ENCODE measurements around the gene CYP2E1. TPM values are rescaled to one million over a fixed set of nuclear protein-coding genes. Genes with fewer than 3 reads are reported as not detected.

The CYP2E1 gene
- total RNA-seq (1 to 10 TPM in 4 of 5 experiments, under 1 TPM in 1; 0.19 to 2.2 (median 1.7) TPM), polyA plus RNA-seq (not detected), total RNA-seq (0.67 reads per million)

DNA sequence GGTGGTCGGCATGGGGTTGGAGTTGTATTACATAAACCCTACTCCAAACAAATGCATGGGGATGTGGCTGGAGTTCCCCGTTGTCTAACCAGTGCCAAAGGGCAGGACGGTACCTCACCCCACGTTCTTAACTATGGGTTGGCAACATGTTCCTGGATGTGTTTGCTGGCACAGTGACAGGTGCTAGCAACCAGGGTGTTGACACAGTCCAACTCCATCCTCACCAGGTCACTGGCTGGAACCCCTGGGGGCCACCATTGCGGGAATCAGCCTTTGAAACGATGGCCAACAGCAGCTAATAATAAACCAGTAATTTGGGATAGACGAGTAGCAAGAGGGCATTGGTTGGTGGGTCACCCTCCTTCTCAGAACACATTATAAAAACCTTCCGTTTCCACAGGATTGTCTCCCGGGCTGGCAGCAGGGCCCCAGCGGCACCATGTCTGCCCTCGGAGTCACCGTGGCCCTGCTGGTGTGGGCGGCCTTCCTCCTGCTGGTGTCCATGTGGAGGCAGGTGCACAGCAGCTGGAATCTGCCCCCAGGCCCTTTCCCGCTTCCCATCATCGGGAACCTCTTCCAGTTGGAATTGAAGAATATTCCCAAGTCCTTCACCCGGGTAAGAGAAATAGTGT, at the start of gene CYP2E1:
CYP2E1 (plus strand) TSS at position 407 of the 632 bp plus-strand sequence; CDS start at position 440, 33 bp downstream.
- no peak within 1 kb of the TSS for H3K4me3 ChIP-seq (ENCODE audit: low read length)
- peaks cover 0 to 10% of the 10 kb centered on the region in 2 donors for H3K27me3 ChIP-seq (ENCODE audit: control insufficient read depth in 2 of 2, insufficient read depth in 2 of 2, low read length in 2 of 2)
- intact Hi-C loops (cut with micrococcal nuclease), result no loop called here
- Mint-ChIP-seq H3K4me3 (peak within 1 kb of the TSS in 4 of 10 donors; percentile 14 to 77 (median 72)), H3K4me1 (peaks cover 8 to 25% (median 18%) of the 10 kb centered on the region in 7 donors), H3K27ac (no peak within 1 kb of the TSS), H3K36me3 (peaks cover 0 to 6% (median 4%) of the 10 kb centered on the region in 5 donors), H3K9me3 (peaks cover 1 to 21% (median 13%) of the 10 kb centered on the region in 11 donors), H3K27me3 (peaks cover 40 to 67% (median 58%) of the 10 kb centered on the region in 5 donors)
- peaks cover 0 to 11% (median 0%) of the 10 kb centered on the region in 3 experiments for H3K9me3 ChIP-seq (ENCODE audit: control insufficient read depth in 2 of 3, low read length in 3 of 3)
- no peak within 1 kb of the TSS for H3K27ac ChIP-seq (ENCODE audit: low read depth, low read length)
- no peak for ATAC-seq
- no peak for DNase-seq
- ChIA-PET POLR2A (no interaction called here), CTCF (no interaction called here)
- H3K36me3 ChIP-seq (ENCODE audit: control insufficient read depth in 2 of 3, insufficient read depth in 3 of 3, low read length in 3 of 3), result no peaks in the 10 kb centered on the region
- H3K4me1 ChIP-seq (ENCODE audit: control insufficient read depth in 2 of 2, insufficient read depth in 2 of 2, low read length in 2 of 2), result peaks cover 14 to 15% of the 10 kb centered on the region in 2 donors

DNA sequence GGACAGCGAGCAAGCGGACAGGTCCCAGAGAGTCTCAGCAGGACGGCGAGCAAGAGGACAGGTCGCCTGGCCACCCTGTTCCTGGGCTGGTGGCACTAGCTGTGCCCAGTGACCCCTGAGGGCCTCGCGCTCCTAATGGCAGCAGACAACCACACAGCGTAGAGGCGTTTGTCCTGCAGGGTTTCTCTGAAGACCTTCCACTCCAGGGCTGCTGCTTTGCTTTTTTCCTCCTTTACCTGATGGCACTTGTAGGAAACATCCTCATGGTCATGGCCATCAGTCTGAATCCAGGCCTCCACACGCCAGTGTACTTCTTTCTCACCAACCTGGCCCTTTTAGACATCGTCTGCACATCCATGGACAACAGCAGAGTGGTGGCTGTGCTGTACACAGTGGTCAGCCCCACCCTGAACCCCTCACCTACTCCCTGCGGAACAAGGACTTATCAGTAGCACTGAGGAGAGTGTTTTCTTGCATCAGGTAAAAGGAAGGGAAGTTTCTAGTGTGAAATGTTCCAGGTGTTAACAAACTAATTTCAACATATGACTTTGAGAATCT, 46.0 kb upstream of the CYP2E1 start:
- Mint-ChIP-seq H3K27me3 (peaks cover 0 to 24% (median 0%) of the 10 kb centered on the region in 5 donors), H3K9me3 (peaks cover 0 to 39% (median 28%) of the 10 kb centered on the region in 11 donors), H3K4me3 (no peak overlapping the region), H3K27ac (no peak overlapping the region), H3K4me1 (peaks cover 0 to under 1% (median 0%) of the 10 kb centered on the region in 7 donors), H3K36me3 (peaks cover 0 to 33% (median 11%) of the 10 kb centered on the region in 5 donors)
- Histone ChIP-seq H3K27me3 (ENCODE audit: control insufficient read depth in 2 of 2, insufficient read depth in 2 of 2, low read length in 2 of 2) (no peaks in the 10 kb centered on the region), H3K9me3 (ENCODE audit: control insufficient read depth in 2 of 3, low read length in 3 of 3) (peaks cover 0 to 4% (median 0%) of the 10 kb centered on the region in 3 experiments), H3K4me1 (ENCODE audit: control insufficient read depth in 2 of 2, insufficient read depth in 2 of 2, low read length in 2 of 2) (peaks cover 0 to under 1% of the 10 kb centered on the region in 2 donors), H3K27ac (ENCODE audit: low read depth, low read length) (no peak overlapping the region), H3K36me3 (ENCODE audit: control insufficient read depth in 2 of 3, insufficient read depth in 3 of 3, low read length in 3 of 3) (no peaks in the 10 kb centered on the region), H3K4me3 (ENCODE audit: low read length) (no peak overlapping the region)
- DNase-seq, result no peak
- ATAC-seq, result no peak
- POLR2A ChIA-PET, result no interaction called here
- intact Hi-C loops (cut with micrococcal nuclease), result no loop called here
- CTCF ChIA-PET, result no interaction called here

DNA sequence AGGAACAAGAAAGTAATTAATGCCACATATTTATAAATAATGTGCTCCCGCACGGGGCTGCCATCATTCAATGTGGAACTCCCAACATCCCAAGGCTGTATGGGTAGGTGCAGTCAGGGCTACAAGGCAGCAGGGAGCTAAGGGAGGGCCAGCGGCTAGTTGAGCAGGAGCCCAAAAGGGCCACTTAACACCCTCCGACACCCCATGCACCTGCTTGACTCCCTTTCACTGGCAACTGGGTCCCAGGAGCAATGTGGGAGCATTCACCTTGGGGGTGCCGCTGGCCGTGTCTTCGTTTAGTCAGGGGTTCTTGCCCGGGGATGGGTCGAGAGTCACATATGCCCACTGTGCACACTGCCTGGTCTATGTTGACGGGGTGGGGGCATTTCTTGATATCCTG, 45.5 kb upstream of the CYP2E1 start:
- intact Hi-C loops (cut with micrococcal nuclease), result no loop called here
- no peaks in the 10 kb centered on the region for H3K4me1 Mint-ChIP-seq
- peaks cover 0 to 8% (median 0%) of the 10 kb centered on the region in 3 experiments for H3K9me3 ChIP-seq (ENCODE audit: control insufficient read depth in 2 of 3, low read length in 3 of 3)
- ChIA-PET CTCF (no interaction called here), POLR2A (no interaction called here)
- no peak overlapping the region for H3K4me3 Mint-ChIP-seq
- H3K36me3 ChIP-seq (ENCODE audit: control insufficient read depth in 2 of 3, insufficient read depth in 3 of 3, low read length in 3 of 3), result no peaks in the 10 kb centered on the region
- no peak overlapping the region for H3K27ac Mint-ChIP-seq
- ATAC-seq (no peak), DNase-seq (no peak)
- no peak overlapping the region for H3K27ac ChIP-seq (ENCODE audit: low read depth, low read length)
- H3K27me3 ChIP-seq (ENCODE audit: control insufficient read depth in 2 of 2, insufficient read depth in 2 of 2, low read length in 2 of 2), result no peaks in the 10 kb centered on the region
- peaks cover 0 to 24% (median 0%) of the 10 kb centered on the region in 5 donors for H3K27me3 Mint-ChIP-seq
- peaks cover 3 to 38% (median 13%) of the 10 kb centered on the region in 5 donors for H3K36me3 Mint-ChIP-seq
- H3K4me1 ChIP-seq (ENCODE audit: control insufficient read depth in 2 of 2, insufficient read depth in 2 of 2, low read length in 2 of 2), result no peaks in the 10 kb centered on the region
- no peak overlapping the region for H3K4me3 ChIP-seq (ENCODE audit: low read length)
- peaks cover under 1 to 44% (median 33%) of the 10 kb centered on the region in 11 donors for H3K9me3 Mint-ChIP-seq

DNA sequence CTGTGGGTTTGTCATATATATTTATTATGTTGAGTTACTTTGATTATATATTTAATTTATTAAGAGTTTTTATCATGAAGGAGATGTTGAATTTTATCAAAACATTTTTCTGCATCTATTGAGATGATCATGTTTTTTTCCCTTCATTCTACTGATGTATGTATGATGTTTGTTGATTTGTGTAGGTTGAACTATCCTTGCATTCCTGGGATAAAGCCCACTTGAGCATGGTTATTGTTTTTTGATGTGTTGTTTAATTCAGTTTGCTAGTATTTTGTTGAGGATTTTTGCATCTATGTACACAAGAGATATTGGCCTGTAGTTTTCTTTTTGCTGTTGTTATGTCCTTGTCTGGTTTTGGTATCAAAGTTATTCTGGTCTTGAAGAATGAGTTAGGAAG, 42.3 kb upstream of the CYP2E1 start:
- Histone ChIP-seq H3K9me3 (ENCODE audit: control insufficient read depth in 2 of 3, low read length in 3 of 3) (peaks cover 0 to 25% (median 0%) of the 10 kb centered on the region in 3 experiments), H3K4me3 (ENCODE audit: low read length) (no peak overlapping the region), H3K4me1 (ENCODE audit: control insufficient read depth in 2 of 2, insufficient read depth in 2 of 2, low read length in 2 of 2) (no peaks in the 10 kb centered on the region), H3K36me3 (ENCODE audit: control insufficient read depth in 2 of 3, insufficient read depth in 3 of 3, low read length in 3 of 3) (no peaks in the 10 kb centered on the region), H3K27me3 (ENCODE audit: control insufficient read depth in 2 of 2, insufficient read depth in 2 of 2, low read length in 2 of 2) (no peaks in the 10 kb centered on the region), H3K27ac (ENCODE audit: low read depth, low read length) (no peak overlapping the region)
- DNase-seq (no peak), ATAC-seq (no peak)
- POLR2A ChIA-PET, result no interaction called here
- no peak overlapping the region for H3K4me3 Mint-ChIP-seq
- H3K9me3 Mint-ChIP-seq, result peaks cover 5 to 64% (median 47%) of the 10 kb centered on the region in 11 donors
- CTCF ChIA-PET, result no interaction called here
- no peak overlapping the region for H3K27ac Mint-ChIP-seq
- peaks cover 0 to 24% (median 0%) of the 10 kb centered on the region in 5 donors for H3K27me3 Mint-ChIP-seq
- no peaks in the 10 kb centered on the region for H3K4me1 Mint-ChIP-seq
- H3K36me3 Mint-ChIP-seq, result peaks cover 5 to 50% (median 18%) of the 10 kb centered on the region in 5 donors
- intact Hi-C loops (cut with micrococcal nuclease), result no loop called here

DNA sequence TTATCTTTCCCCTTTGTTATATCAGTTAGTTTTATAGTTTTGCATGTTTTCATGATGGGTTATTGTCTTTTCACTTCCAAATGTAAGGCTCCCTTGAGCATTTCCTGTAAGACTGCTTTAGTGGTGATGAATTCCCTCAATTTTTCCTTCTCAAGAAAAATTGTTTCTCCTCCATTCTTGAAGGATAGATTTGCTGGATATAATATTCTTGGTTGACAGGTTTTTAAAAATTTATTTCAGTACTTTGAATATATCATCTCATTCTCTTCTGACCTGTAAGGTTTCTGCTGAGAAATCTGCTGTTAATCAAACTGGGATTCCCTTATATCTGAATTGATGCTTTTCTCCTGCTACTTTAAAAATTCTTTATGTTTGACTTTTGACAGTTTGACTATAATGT, 40.1 kb upstream of the CYP2E1 start:
- no peak for ATAC-seq
- Mint-ChIP-seq H3K36me3 (peaks cover 5 to 57% (median 24%) of the 10 kb centered on the region in 5 donors), H3K9me3 (peaks cover 5 to 76% (median 49%) of the 10 kb centered on the region in 11 donors)

DNA sequence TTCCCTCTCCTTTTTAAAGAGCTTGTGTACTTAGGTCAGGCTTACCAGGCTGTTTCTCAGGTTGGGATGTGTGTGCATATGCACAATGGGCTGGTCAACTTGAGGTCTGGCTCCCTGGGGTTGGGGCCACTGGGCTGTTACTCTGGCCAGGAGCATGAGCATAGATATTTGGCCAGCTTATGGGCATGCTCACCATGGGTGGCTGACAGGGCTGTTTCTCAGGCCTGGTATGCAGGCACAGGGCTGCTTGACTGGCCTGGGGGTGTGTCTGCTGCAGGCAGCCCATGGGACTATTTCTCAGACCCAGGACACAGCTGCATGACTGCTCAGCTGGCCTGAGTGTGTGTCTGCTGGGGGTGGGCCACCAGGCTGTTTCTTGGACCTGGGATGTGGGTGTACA, 38.8 kb upstream of the CYP2E1 start:
- no peaks in the 10 kb centered on the region for H3K4me1 ChIP-seq (ENCODE audit: control insufficient read depth in 2 of 2, insufficient read depth in 2 of 2, low read length in 2 of 2)
- ChIA-PET CTCF (no interaction called here), POLR2A (no interaction called here)
- Mint-ChIP-seq H3K9me3 (peaks cover 5 to 65% (median 44%) of the 10 kb centered on the region in 11 donors), H3K27me3 (peaks cover 0 to 24% (median 0%) of the 10 kb centered on the region in 5 donors), H3K4me3 (no peak overlapping the region), H3K4me1 (peaks cover 0 to 4% (median 0%) of the 10 kb centered on the region in 7 donors), H3K36me3 (peaks cover 5 to 48% (median 18%) of the 10 kb centered on the region in 5 donors), H3K27ac (no peak overlapping the region)
- ATAC-seq, result no peak
- DNase-seq, result no peak
- intact Hi-C loops (cut with micrococcal nuclease), result no loop called here
- H3K9me3 ChIP-seq (ENCODE audit: control insufficient read depth in 2 of 3, low read length in 3 of 3), result peaks cover 0 to 25% (median 0%) of the 10 kb centered on the region in 3 experiments
- H3K27me3 ChIP-seq (ENCODE audit: control insufficient read depth in 2 of 2, insufficient read depth in 2 of 2, low read length in 2 of 2), result no peaks in the 10 kb centered on the region
- H3K27ac ChIP-seq (ENCODE audit: low read depth, low read length), result no peak overlapping the region
- no peak overlapping the region for H3K4me3 ChIP-seq (ENCODE audit: low read length)
- no peaks in the 10 kb centered on the region for H3K36me3 ChIP-seq (ENCODE audit: control insufficient read depth in 2 of 3, insufficient read depth in 3 of 3, low read length in 3 of 3)

More for the DNA sequence above, 40.1 kb upstream of the CYP2E1 start:
- Histone ChIP-seq H3K27ac (ENCODE audit: low read depth, low read length) (no peak overlapping the region), H3K9me3 (ENCODE audit: control insufficient read depth in 2 of 3, low read length in 3 of 3) (peaks cover 0 to 25% (median 0%) of the 10 kb centered on the region in 3 experiments), H3K36me3 (ENCODE audit: control insufficient read depth in 2 of 3, insufficient read depth in 3 of 3, low read length in 3 of 3) (no peaks in the 10 kb centered on the region), H3K4me3 (ENCODE audit: low read length) (no peak overlapping the region), H3K27me3 (ENCODE audit: control insufficient read depth in 2 of 2, insufficient read depth in 2 of 2, low read length in 2 of 2) (no peaks in the 10 kb centered on the region), H3K4me1 (ENCODE audit: control insufficient read depth in 2 of 2, insufficient read depth in 2 of 2, low read length in 2 of 2) (no peaks in the 10 kb centered on the region)
- POLR2A ChIA-PET, result no interaction called here
- Mint-ChIP-seq H3K27me3 (peaks cover 0 to 24% (median 0%) of the 10 kb centered on the region in 5 donors), H3K4me3 (no peak overlapping the region), H3K27ac (no peak overlapping the region), H3K4me1 (peaks cover 0 to 4% (median 0%) of the 10 kb centered on the region in 7 donors)
- CTCF ChIA-PET, result interaction anchor here (1.2 kb wide), 1 partner anchor 116 kb away, joined by 3 read pairs; no protein-coding TSS in a partner anchor
- intact Hi-C loops (cut with micrococcal nuclease), result no loop called here
- no peak for DNase-seq
